Keratinocyte (primary cell): ENCODE measurements around the gene CFAP73. TPM values are rescaled to one million over a fixed set of nuclear protein-coding genes. Genes with fewer than 3 reads are reported as not detected.

Experiments
- DNase-seq: peaks from one replicate; pipeline ENCODE4 v3.0.0-alpha.2; 2011; ENCODE audit warnings: low read depth, missing footprints, low spot score
- FAIRE-seq: peaks from 2 replicates; lab custom pipeline; 2011; peaks lifted over from hg19 to GRCh38; lab: Jason Lieb, UNC
- H2AFZ ChIP-seq: 2 replicates; pipeline ENCODE4 v1.6.0; 2012; ENCODE audit warnings: low read length, control low read depth, inconsistent platforms; ENCODE audit not compliant: control insufficient read depth
- H3K27ac ChIP-seq: 2 replicates; pipeline ENCODE4 v1.5.1; 2011; ENCODE audit warnings: low read length; ENCODE audit not compliant: control insufficient read depth, insufficient read depth
- H3K27me3 ChIP-seq: 3 replicates; pipeline ENCODE4 v1.6.0; 2011; ENCODE audit warnings: low read length; ENCODE audit not compliant: control insufficient read depth, insufficient read depth; ENCODE audit errors: extremely low read depth
- H3K36me3 ChIP-seq, 2 experiments: 2 replicates in 1 of 2; 3 replicates in 1 of 2; pipeline ENCODE4 v1.5.1; 2011; ENCODE audit warnings: low read length in 2 of 2, mild to moderate bottlenecking in 1 of 2; ENCODE audit not compliant: control insufficient read depth in 2 of 2, insufficient read depth in 2 of 2; ENCODE audit errors: extremely low read depth in 1 of 2
- H3K4me1 ChIP-seq: 3 replicates; pipeline ENCODE4 v1.5.1; 2011; ENCODE audit warnings: low read length; ENCODE audit not compliant: control insufficient read depth, insufficient read depth; ENCODE audit errors: extremely low read depth
- H3K4me2 ChIP-seq: 3 replicates; pipeline ENCODE4 v1.6.0; 2011; ENCODE audit warnings: low read depth, low read length; ENCODE audit not compliant: control insufficient read depth, insufficient read depth; ENCODE audit errors: extremely low read depth
- H3K4me3 ChIP-seq, 3 experiments: fragments of 200-600 bp in 1 of 3; sonication (generic) in 1 of 3; 2 replicates in 2 of 3; 3 replicates in 1 of 3; pipeline ENCODE4 v1.5.1; 2011 to 2016; ENCODE audit warnings: low read length in 3 of 3, mild to moderate bottlenecking in 3 of 3, control low read depth in 2 of 3, inconsistent platforms in 1 of 3, low read depth in 1 of 3, mixed read lengths in 1 of 3, mixed run types in 1 of 3, moderate library complexity in 1 of 3; ENCODE audit not compliant: control insufficient read depth in 2 of 3, insufficient read depth in 2 of 3; ENCODE audit errors: extremely low read depth in 1 of 3
- H3K79me2 ChIP-seq: 2 replicates; pipeline ENCODE4 v1.6.0; 2012; ENCODE audit warnings: low read length; ENCODE audit not compliant: control insufficient read depth, insufficient read depth
- H3K9ac ChIP-seq: 3 replicates; pipeline ENCODE4 v1.6.0; 2011; ENCODE audit warnings: low read length; ENCODE audit not compliant: control insufficient read depth, insufficient read depth; ENCODE audit errors: extremely low read depth
- H3K9me1 ChIP-seq: 3 replicates; pipeline ENCODE4 v1.6.0; 2011; ENCODE audit warnings: low read length; ENCODE audit not compliant: control insufficient read depth, insufficient read depth; ENCODE audit errors: extremely low read depth
- H3K9me3 ChIP-seq: 2 replicates; pipeline ENCODE4 v1.5.1; 2012; ENCODE audit warnings: low read depth, low read length; ENCODE audit not compliant: control insufficient read depth
- H4K20me1 ChIP-seq: 3 replicates; pipeline ENCODE4 v1.6.0; 2011; ENCODE audit warnings: low read length; ENCODE audit not compliant: control insufficient read depth, insufficient read depth; ENCODE audit errors: extremely low read depth
- EZH2 ChIP-seq: IDR thresholded peaks from one replicate; pipeline ENCODE4 v1.6.1; 2012; ENCODE audit warnings: inconsistent platforms, mild to moderate bottlenecking, low read length, moderate library complexity
- dilution Hi-C: fragments of 300-500 bp; cut with MboI; formaldehyde crosslinking; loops from one replicate; pipeline ENCODE4 v1.7.0; 2020; ENCODE audit warnings: low sequenced_read_pairs; ENCODE audit not compliant: extremely low pct_ligation_motif_present
- polyA plus RNA-seq, 5 experiments: library from polyadenylated mRNA; depleted of rRNA in 3 of 5; stranded (reverse) in 3 of 5; stranded (forward) in 1 of 5; unstranded in 1 of 5; fragments of >200 nt; gene quantifications; 1 replicate in 1 of 5; 2 replicates in 3 of 5; 3 replicates in 1 of 5; pipeline versions ENCODE4 v1.2.1 to v1.2.3, GENCODE V29; 2011 to 2012; ENCODE audit warnings: missing spikeins in 2 of 5, low read depth in 1 of 5, low replicate concordance in 1 of 5
- TF ChIP-seq, protein P1 (sequence below), 3 experiments: IDR thresholded peaks in 1 of 3; conservative IDR thresholded peaks in 1 of 3; optimal IDR thresholded peaks in 1 of 3; 2 replicates in 2 of 3; 3 replicates in 1 of 3; pipeline versions ENCODE3 to v1.5.1; 2011; ENCODE audit warnings: low read length in 3 of 3, mild to moderate bottlenecking in 3 of 3, moderate library complexity in 2 of 3, control low read depth in 1 of 3, inconsistent platforms in 1 of 3; ENCODE audit not compliant: insufficient read depth in 2 of 3; ENCODE audit errors: extremely low read depth in 1 of 3

CFAP73 gene
- polyA plus RNA-seq, 1 donor (not counting 4 experiments of a cell fraction or from before 2014, with no cell fraction given): not detected

DNA sequence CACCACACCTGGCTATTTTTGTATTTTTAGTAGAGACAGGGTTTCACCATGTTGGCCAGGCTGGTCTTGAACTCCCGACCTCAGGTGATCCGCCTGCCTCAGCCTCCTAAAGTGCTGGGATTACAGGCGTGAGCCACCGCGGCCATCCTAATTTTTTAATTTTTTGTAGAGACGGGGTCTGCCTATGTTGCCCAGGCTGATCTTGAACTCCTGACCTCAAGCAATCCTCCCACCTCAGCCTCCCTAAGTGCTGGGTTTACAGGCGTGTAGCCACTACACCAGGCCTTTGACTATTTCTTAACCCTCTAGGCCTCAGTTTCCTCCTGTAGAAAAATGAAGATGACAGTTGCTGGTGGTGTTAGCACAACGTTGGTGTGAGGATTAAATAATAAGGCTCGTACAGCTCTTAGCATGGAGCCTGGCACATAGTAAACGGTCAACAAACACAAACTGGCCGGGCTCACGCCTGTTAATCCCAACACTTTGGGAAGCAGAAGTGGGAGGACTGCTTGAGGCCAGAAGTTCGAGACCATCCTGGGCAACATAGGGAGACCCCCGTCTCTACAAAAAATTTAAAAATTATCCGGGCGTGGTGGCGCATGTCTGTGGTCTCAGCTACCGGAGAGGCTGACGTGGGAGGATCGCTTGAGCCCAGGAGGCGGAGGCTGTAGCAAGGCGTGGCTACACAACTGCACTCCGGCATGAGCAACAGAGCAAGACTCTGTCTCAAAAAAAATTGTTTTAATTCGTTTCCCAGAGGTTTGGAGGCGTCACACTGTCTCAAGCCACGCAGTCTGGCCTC, 34.8 kb downstream of the CFAP73 start:
- H3K79me2 ChIP-seq: peaks cover 51% of the 10 kb centered on the region
- H2AFZ ChIP-seq: peak overlapping the region; percentile 79
- dilution Hi-C loops: no loop called here

DNA sequence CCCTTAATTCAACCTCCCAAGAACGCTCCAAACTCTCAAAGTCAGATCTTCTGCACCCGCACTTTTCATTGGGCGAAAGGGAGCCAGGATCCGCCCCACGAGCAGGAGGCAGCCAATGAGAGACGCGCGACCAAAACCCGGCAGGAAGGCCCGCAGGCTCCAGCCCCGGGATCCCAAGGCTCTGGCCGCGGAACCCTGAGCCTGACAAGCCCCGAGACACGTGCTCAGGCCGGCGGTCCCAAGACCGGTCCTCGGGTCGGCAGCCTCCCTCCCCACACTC, 35.3 kb downstream of the CFAP73 start:
- Histone ChIP-seq H3K9me3 (no peaks in the 10 kb centered on the region), H3K36me3 (peaks cover 8 to 20% of the 10 kb centered on the region in 2 experiments), H3K4me3 (peak overlapping the region; percentile 77 to 91 (median 87)), H3K9me1 (peaks cover 5% of the 10 kb centered on the region), H3K4me1 (peaks cover 14% of the 10 kb centered on the region), H4K20me1 (no peaks in the 10 kb centered on the region), H3K9ac (peak overlapping the region; percentile 98), H3K79me2 (peaks cover 51% of the 10 kb centered on the region), H2AFZ (peak overlapping the region; percentile 89), H3K27me3 (no peaks in the 10 kb centered on the region), H3K27ac (peak overlapping the region; percentile 95), H3K4me2 (peak overlapping the region; percentile 96)
- dilution Hi-C loops: no loop called here
- FAIRE-seq (no peak), DNase-seq (peak; percentile 58)
- no peak for TF ChIP-seq EZH2
- TF ChIP-seq, protein P1, sequence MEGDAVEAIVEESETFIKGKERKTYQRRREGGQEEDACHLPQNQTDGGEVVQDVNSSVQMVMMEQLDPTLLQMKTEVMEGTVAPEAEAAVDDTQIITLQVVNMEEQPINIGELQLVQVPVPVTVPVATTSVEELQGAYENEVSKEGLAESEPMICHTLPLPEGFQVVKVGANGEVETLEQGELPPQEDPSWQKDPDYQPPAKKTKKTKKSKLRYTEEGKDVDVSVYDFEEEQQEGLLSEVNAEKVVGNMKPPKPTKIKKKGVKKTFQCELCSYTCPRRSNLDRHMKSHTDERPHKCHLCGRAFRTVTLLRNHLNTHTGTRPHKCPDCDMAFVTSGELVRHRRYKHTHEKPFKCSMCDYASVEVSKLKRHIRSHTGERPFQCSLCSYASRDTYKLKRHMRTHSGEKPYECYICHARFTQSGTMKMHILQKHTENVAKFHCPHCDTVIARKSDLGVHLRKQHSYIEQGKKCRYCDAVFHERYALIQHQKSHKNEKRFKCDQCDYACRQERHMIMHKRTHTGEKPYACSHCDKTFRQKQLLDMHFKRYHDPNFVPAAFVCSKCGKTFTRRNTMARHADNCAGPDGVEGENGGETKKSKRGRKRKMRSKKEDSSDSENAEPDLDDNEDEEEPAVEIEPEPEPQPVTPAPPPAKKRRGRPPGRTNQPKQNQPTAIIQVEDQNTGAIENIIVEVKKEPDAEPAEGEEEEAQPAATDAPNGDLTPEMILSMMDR (optimal IDR thresholded peaks at IDR 0.05 in 1 of 3, IDR thresholded peaks at IDR 0.05 in 1 of 3, conservative IDR thresholded peaks at IDR 0.05 in 1 of 3; ENCODE audit: extremely low read depth in 1 of 3, insufficient read depth in 2 of 3, low read length in 3 of 3): no peak

More for the DNA sequence above, 34.8 kb downstream of the CFAP73 start:
- no peaks in the 10 kb centered on the region for H3K27me3 ChIP-seq
- H4K20me1 ChIP-seq: no peaks in the 10 kb centered on the region
- peaks cover 5% of the 10 kb centered on the region for H3K9me1 ChIP-seq
- peak overlapping the region; percentile 95 for H3K27ac ChIP-seq
- DNase-seq: no peak
- peak overlapping the region; percentile 98 for H3K9ac ChIP-seq
- H3K4me2 ChIP-seq: peak overlapping the region; percentile 96
- no peak for FAIRE-seq
- peak overlapping the region; percentile 77 to 91 (median 87) for H3K4me3 ChIP-seq
- H3K4me1 ChIP-seq: peaks cover 14% of the 10 kb centered on the region
- H3K36me3 ChIP-seq: peaks cover 13 to 20% of the 10 kb centered on the region in 2 experiments
- TF ChIP-seq, protein P1 (optimal IDR thresholded peaks at IDR 0.05 in 1 of 3, IDR thresholded peaks at IDR 0.05 in 1 of 3, conservative IDR thresholded peaks at IDR 0.05 in 1 of 3; ENCODE audit: extremely low read depth in 1 of 3, insufficient read depth in 2 of 3, low read length in 3 of 3): no peak
- no peak for TF ChIP-seq EZH2
- no peaks in the 10 kb centered on the region for H3K9me3 ChIP-seq
